ENCODE data around the gene NEK7. TPM values are rescaled to one million over a fixed set of nuclear protein-coding genes. Genes with fewer than 3 reads are reported as not detected.

NEK7 gene
- total RNA-seq, 3 donors from 2014 or later, result 82.3 to 187 (median 105) TPM

- Histone ChIP-seq H3K36me3 (no peaks in the 10 kb centered on the region), H3K27me3 (no peaks in the 10 kb centered on the region), H3K4me3 (no peak overlapping the region), H3K27ac (no peak overlapping the region), H3K4me1 (peaks cover 0 to 9% of the 10 kb centered on the region in 2 donors), H3K9me3 (no peaks in the 10 kb centered on the region)
- no peak for TF ChIP-seq POLR2A (IDR thresholded peaks at IDR 0.05)
- TF ChIP-seq, protein P1, sequence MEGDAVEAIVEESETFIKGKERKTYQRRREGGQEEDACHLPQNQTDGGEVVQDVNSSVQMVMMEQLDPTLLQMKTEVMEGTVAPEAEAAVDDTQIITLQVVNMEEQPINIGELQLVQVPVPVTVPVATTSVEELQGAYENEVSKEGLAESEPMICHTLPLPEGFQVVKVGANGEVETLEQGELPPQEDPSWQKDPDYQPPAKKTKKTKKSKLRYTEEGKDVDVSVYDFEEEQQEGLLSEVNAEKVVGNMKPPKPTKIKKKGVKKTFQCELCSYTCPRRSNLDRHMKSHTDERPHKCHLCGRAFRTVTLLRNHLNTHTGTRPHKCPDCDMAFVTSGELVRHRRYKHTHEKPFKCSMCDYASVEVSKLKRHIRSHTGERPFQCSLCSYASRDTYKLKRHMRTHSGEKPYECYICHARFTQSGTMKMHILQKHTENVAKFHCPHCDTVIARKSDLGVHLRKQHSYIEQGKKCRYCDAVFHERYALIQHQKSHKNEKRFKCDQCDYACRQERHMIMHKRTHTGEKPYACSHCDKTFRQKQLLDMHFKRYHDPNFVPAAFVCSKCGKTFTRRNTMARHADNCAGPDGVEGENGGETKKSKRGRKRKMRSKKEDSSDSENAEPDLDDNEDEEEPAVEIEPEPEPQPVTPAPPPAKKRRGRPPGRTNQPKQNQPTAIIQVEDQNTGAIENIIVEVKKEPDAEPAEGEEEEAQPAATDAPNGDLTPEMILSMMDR (IDR thresholded peaks at IDR 0.05), result no peak
- no peak for TF ChIP-seq POLR2AphosphoS5 (IDR thresholded peaks at IDR 0.05)
- intact Hi-C loops (cut with DNase I; ENCODE audit: low total_unique reads), result no loop called here
- DNase-seq (ENCODE audit: low spot score in 2 of 2), result no peak
Observed at GRCh38 chr1:198168227-198168626, 11.4 kb downstream of the NEK7 start.

DNA sequence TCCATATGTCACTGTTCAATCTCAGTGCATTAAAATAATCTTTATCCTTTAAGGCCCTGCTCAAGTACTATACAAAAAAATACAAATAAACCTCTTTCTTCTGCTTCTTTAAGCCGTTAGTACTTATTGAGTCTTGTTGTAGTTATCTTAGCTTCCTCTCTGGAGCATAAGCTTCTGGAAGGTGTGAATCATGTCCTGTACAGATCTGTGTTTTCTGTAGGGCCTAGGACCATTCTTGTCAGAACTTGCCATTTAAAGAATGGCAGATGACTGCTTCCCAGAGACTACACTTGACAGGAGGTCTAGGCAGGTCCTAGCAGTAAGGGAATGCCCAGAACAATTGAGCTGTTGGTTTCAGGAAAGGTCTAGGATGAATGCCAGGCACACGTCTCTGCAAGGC lies 12.9 kb downstream of the NEK7 start:
- Histone ChIP-seq H3K36me3 (no peaks in the 10 kb centered on the region), H3K4me1 (peaks cover 0 to 9% of the 10 kb centered on the region in 2 donors), H3K9me3 (no peaks in the 10 kb centered on the region), H3K27ac (no peak overlapping the region), H3K27me3 (no peaks in the 10 kb centered on the region), H3K4me3 (no peak overlapping the region)
- DNase-seq (ENCODE audit: low spot score in 2 of 2), result no peak
- TF ChIP-seq POLR2AphosphoS5 (IDR thresholded peaks at IDR 0.05) (no peak), POLR2A (IDR thresholded peaks at IDR 0.05) (no peak)
- TF ChIP-seq, protein P1 (IDR thresholded peaks at IDR 0.05), result no peak
- intact Hi-C loops (cut with DNase I; ENCODE audit: low total_unique reads), result no loop called here

DNA sequence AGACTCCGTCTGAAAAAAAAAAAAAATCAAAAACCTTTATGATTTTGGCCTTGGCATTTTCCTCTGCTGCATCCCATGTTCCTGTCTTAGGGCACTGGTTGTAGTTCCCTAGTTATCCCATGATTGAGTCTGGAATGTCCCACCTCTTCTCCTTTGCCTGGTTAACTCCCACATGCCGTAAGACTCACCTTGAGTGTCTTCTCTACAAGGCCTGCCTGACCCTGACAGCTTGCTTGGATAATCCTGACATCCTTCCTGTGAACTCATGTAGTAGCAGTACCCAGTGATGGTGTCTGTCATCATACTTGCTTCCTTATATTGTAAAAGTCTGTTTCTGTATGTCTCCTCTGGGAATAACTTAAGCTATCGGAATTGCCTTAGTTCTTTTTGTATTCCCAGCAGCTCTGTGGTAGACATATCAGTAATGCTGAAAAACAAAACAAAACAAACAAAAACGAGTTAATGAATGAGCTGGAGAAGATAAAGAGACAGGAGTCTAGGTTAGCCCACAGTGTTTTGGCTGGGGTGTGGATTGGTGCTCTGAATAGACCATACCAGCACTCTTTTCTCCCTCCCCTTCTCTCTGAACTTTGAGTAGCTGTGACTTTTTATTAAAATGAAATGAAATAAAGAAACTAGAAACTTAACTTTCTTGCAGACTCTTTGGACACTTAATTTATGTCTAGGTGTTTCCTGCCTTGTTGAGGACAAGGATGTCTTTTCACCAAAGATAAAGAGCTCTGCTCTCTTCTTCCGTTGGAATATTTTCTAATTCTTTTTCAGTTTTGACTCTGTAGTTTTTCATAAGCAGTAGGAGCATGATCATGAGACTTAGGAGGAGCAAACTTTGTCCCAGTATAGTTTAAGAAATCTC lies 15.1 kb downstream of the NEK7 start:
- intact Hi-C loops (cut with DNase I; ENCODE audit: low total_unique reads), result no loop called here
- no peaks in the 10 kb centered on the region for H3K9me3 ChIP-seq
- H3K4me1 ChIP-seq, result peaks cover 0 to 9% of the 10 kb centered on the region in 2 donors
- TF ChIP-seq, protein P1 (IDR thresholded peaks at IDR 0.05), result no peak
- TF ChIP-seq POLR2AphosphoS5 (IDR thresholded peaks at IDR 0.05) (no peak), POLR2A (IDR thresholded peaks at IDR 0.05) (no peak)
- no peaks in the 10 kb centered on the region for H3K36me3 ChIP-seq
- no peak for DNase-seq (ENCODE audit: low spot score in 2 of 2)
- no peak overlapping the region for H3K27ac ChIP-seq
- H3K27me3 ChIP-seq, result no peaks in the 10 kb centered on the region
- no peak overlapping the region for H3K4me3 ChIP-seq

DNA sequence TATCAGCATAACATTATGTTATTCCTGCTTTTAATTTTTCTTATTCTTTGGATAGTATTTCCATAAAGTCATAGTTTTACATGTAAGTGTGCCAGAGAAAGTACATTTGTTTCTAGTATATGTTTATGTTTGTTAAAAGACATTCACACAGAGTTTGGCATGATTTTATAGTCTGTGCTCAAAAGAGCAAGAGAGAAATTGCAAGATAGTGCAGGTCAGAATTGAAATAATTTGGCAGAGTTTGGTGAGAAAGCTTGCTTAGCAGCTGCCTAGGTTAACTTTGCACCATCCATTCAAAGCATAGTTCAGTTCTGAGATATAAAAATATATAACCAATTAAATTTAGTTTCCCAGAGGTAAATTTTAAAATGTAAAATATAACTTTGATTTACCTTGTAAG lies 17.0 kb downstream of the NEK7 start:
- Histone ChIP-seq H3K4me3 (no peak overlapping the region), H3K9me3 (no peaks in the 10 kb centered on the region), H3K27ac (no peak overlapping the region), H3K4me1 (peaks cover 0 to 9% of the 10 kb centered on the region in 2 donors), H3K36me3 (no peaks in the 10 kb centered on the region), H3K27me3 (no peaks in the 10 kb centered on the region)
- no peak for DNase-seq (ENCODE audit: low spot score in 2 of 2)
- TF ChIP-seq POLR2A (IDR thresholded peaks at IDR 0.05) (no peak), POLR2AphosphoS5 (IDR thresholded peaks at IDR 0.05) (no peak)
- TF ChIP-seq, protein P1 (IDR thresholded peaks at IDR 0.05), result no peak
- intact Hi-C loops (cut with DNase I; ENCODE audit: low total_unique reads), result no loop called here

GRCh38 chr1:198174297-198174696 lies 17.5 kb downstream of the NEK7 start:
- peaks cover 1 to 13% of the 10 kb centered on the region in 2 donors for H3K4me1 ChIP-seq
- H3K27ac ChIP-seq, result no peak overlapping the region
- no peak overlapping the region for H3K4me3 ChIP-seq
- no peaks in the 10 kb centered on the region for H3K9me3 ChIP-seq
- TF ChIP-seq, protein P1 (IDR thresholded peaks at IDR 0.05), result no peak
- no peak for TF ChIP-seq POLR2AphosphoS5 (IDR thresholded peaks at IDR 0.05)
- TF ChIP-seq POLR2A (IDR thresholded peaks at IDR 0.05), result no peak
- no peaks in the 10 kb centered on the region for H3K36me3 ChIP-seq
- H3K27me3 ChIP-seq, result no peaks in the 10 kb centered on the region
- no peak for DNase-seq (ENCODE audit: low spot score in 2 of 2)
- intact Hi-C loops (cut with DNase I; ENCODE audit: low total_unique reads), result no loop called here
